RWPE1 (cell line): ENCODE data around the gene EPHA5.
A peak's percentile ranks its signal among the peaks of the same experiment; 100 is the strongest.

Experiments
- CTCF ChIA-PET: fragments of 350-600 bp; sonication (Branson Sonifier 250); formaldehyde crosslinking; extraction: SDS; loops from one replicate; lab custom pipeline; 2021; lab: Yijun Ruan, JAX
- POLR2A ChIA-PET: fragments of 400-600 bp; formaldehyde crosslinking; extraction: SDS; loops from one replicate; lab custom pipeline; 2020; ENCODE audit warnings: antibody characterized with exemption; ENCODE audit not compliant: low non-redundant PET; lab: Yijun Ruan, JAX
- DNase-seq: peaks from one replicate; pipeline ENCODE4 v3.0.0; 2012; ENCODE audit warnings: low spot score
- H3K27ac ChIP-seq: fragments of 450-650 bp; 2 replicates; pipeline ENCODE4 v1.5.1; 2017
- CTCF ChIP-seq: fragments of 450-650 bp; conservative IDR thresholded peaks from 2 replicates; pipeline ENCODE4 v1.5.1; 2017; ENCODE audit warnings: low read depth, mild to moderate bottlenecking

The EPHA5 gene

GRCh38 chr4:65386927-65387326, 283.4 kb downstream of the EPHA5 start:
- TF ChIP-seq CTCF: no peak
- CTCF ChIA-PET: interaction anchor here (0.6 kb wide), 1 partner anchor 30 kb away, joined by 4 read pairs; no protein-coding TSS in a partner anchor
- H3K27ac ChIP-seq: no peak overlapping the region
- POLR2A ChIA-PET: no interaction called here
- no peak for DNase-seq

- peak; percentile 57 for DNase-seq
- ChIA-PET CTCF (no interaction called here), POLR2A (no interaction called here)
- H3K27ac ChIP-seq: no peak overlapping the region
- TF ChIP-seq CTCF: no peak
Measured at GRCh38 chr4:65383589-65384305, 286.5 kb downstream of the EPHA5 start.

- TF ChIP-seq CTCF: no peak
- ChIA-PET CTCF (interaction anchor here (0.7 kb wide), 1 partner anchor 25 kb away, joined by 3 read pairs; no protein-coding TSS in a partner anchor), POLR2A (no interaction called here)
- no peak for DNase-seq
- no peak overlapping the region for H3K27ac ChIP-seq
Measured at GRCh38 chr4:65381648-65382047, 288.6 kb downstream of the EPHA5 start.

DNA sequence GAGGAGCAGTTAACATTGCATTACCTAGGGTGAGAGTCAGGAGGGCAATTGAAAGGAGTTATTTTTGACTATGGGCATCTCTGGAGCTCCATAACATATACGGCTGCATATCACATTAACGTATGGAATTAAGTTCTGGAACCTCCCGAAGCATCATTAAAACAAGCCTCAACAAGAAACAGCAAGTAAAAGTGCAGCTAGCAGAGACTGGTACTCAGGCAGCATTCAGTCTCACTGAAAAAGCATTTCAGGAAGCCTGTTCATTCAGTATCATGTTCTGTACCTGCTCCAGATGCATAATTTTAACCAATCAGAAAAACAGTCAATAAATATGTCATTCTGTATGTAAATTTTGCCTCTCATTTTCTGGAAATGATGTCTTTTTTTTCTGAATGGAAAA, 299.6 kb downstream of the EPHA5 start:
- H3K27ac ChIP-seq: no peak overlapping the region
- no peak for TF ChIP-seq CTCF
- ChIA-PET CTCF (no interaction called here), POLR2A (no interaction called here)
- DNase-seq: peak; percentile 7

- POLR2A ChIA-PET: no interaction called here
- no peak for DNase-seq
- CTCF ChIA-PET: no interaction called here
Measured at GRCh38 chr4:65367306-65367705, 303.0 kb downstream of the EPHA5 start.

GRCh38 chr4:65358914-65359313, 311.4 kb downstream of the EPHA5 start:
- no peak overlapping the region for H3K27ac ChIP-seq
- TF ChIP-seq CTCF: no peak
- CTCF ChIA-PET: interaction anchor here (0.7 kb wide), 1 partner anchor 73 kb away, joined by 5 read pairs; no protein-coding TSS in a partner anchor
- POLR2A ChIA-PET: no interaction called here
- no peak for DNase-seq

More at GRCh38 chr4:65367306-65367705, 303.0 kb downstream of the EPHA5 start:
- H3K27ac ChIP-seq: no peak overlapping the region
- no peak for TF ChIP-seq CTCF
